Parathyroid adenoma (tissue), 2 donors: ENCODE measurements around the gene TMEM120B.
A peak's percentile ranks its signal among the peaks of the same experiment; 100 is the strongest.
"Not testable (repeated sequence)": the region's sequence is repeated elsewhere in the genome, so short reads cannot be mapped to it uniquely, and the experiment has no call there.

ENCODE experiments used
- H2AFZ ChIP-seq: fragments of 300-600 bp; sonication (generic); one replicate; pipeline ENCODE4 v1.7.0; 2017; ENCODE audit warnings: antibody characterized with exemption, mild to moderate bottlenecking
- H3K27ac ChIP-seq: fragments of 300-600 bp; sonication (generic); one replicate; pipeline ENCODE4 v1.7.0; 2017
- H3K27me3 ChIP-seq: fragments of 300-600 bp; sonication (generic); one replicate; pipeline ENCODE4 v1.7.0; 2017; ENCODE audit warnings: low read length; ENCODE audit not compliant: control insufficient read depth, insufficient read depth
- H3K36me3 ChIP-seq: fragments of 300-600 bp; sonication (generic); one replicate; pipeline ENCODE4 v1.7.0; 2017; ENCODE audit warnings: low read length; ENCODE audit not compliant: control insufficient read depth, insufficient read depth
- H3K4me1 ChIP-seq: fragments of 300-600 bp; sonication (generic); one replicate; pipeline ENCODE4 v1.7.0; 2017; ENCODE audit warnings: control low read depth
- H3K4me2 ChIP-seq: fragments of 300-600 bp; sonication (generic); one replicate; pipeline ENCODE4 v1.7.0; 2017; ENCODE audit warnings: low read length
- H3K4me3 ChIP-seq: fragments of 300-600 bp; sonication (generic); one replicate; pipeline ENCODE4 v1.7.0; 2017; ENCODE audit warnings: low read depth, low read length
- H3K79me2 ChIP-seq: fragments of 300-600 bp; sonication (generic); one replicate; pipeline ENCODE4 v1.7.0; 2017; ENCODE audit warnings: control low read depth
- H3K9ac ChIP-seq: fragments of 300-600 bp; sonication (generic); one replicate; pipeline ENCODE4 v1.7.0; 2017; ENCODE audit warnings: mild to moderate bottlenecking
- H3K9me3 ChIP-seq: fragments of 300-600 bp; sonication (generic); one replicate; pipeline ENCODE4 v1.7.0; 2017; ENCODE audit warnings: low read length; ENCODE audit not compliant: control insufficient read depth
- CTCF ChIP-seq: fragments of 300-600 bp; sonication (generic); IDR thresholded peaks from one replicate; pipeline ENCODE4 v1.7.0; 2017; ENCODE audit warnings: antibody characterized with exemption, mild to moderate bottlenecking
- donor health status: primary hyperparathyroidism.

TMEM120B gene

GRCh38 chr12:121713793-121714192 lies 1.2 kb downstream of the TMEM120B start:
- no peak overlapping the region for H3K9ac ChIP-seq
- peak overlapping the region; percentile 67 for H3K4me3 ChIP-seq

GRCh38 chr12:121715055-121715454 lies 2.5 kb downstream of the TMEM120B start:
- H3K79me2 ChIP-seq, H3K27me3 ChIP-seq, H3K9ac ChIP-seq, H3K4me2 ChIP-seq, H3K36me3 ChIP-seq, H2AFZ ChIP-seq, H3K27ac ChIP-seq, H3K4me3 ChIP-seq, H3K9me3 ChIP-seq: not testable (repeated sequence)
- peaks cover 18% of the 10 kb centered on the region for H3K4me1 ChIP-seq

More at GRCh38 chr12:121713793-121714192, 1.2 kb downstream of the TMEM120B start:
- peak overlapping the region; percentile 89 for H3K4me2 ChIP-seq
- no peaks in the 10 kb centered on the region for H3K9me3 ChIP-seq
- no peak overlapping the region for H2AFZ ChIP-seq
- peaks cover 8% of the 10 kb centered on the region for H3K79me2 ChIP-seq
- peak overlapping the region; percentile 24 for H3K27ac ChIP-seq
- no peaks in the 10 kb centered on the region for H3K36me3 ChIP-seq
- peaks cover 18% of the 10 kb centered on the region for H3K4me1 ChIP-seq
- H3K27me3 ChIP-seq = no peaks in the 10 kb centered on the region
- no peak for TF ChIP-seq CTCF

GRCh38 chr12:121715862-121716435 lies 3.4 kb downstream of the TMEM120B start:
- Histone ChIP-seq H3K4me1 (peaks cover 18% of the 10 kb centered on the region), H3K9ac (no peak overlapping the region), H3K9me3 (no peaks in the 10 kb centered on the region), H3K36me3 (no peaks in the 10 kb centered on the region), H3K27me3 (no peaks in the 10 kb centered on the region), H3K4me2 (no peak overlapping the region), H3K4me3 (no peak overlapping the region), H3K79me2 (peaks cover 10% of the 10 kb centered on the region), H3K27ac (no peak overlapping the region), H2AFZ (no peak overlapping the region)
- TF ChIP-seq CTCF = no peak

GRCh38 chr12:121717041-121717699 lies 4.6 kb downstream of the TMEM120B start:
- no peak for TF ChIP-seq CTCF
- H3K27me3 ChIP-seq = no peaks in the 10 kb centered on the region
- H3K9me3 ChIP-seq = no peaks in the 10 kb centered on the region
- peak overlapping the region; percentile 15 for H3K27ac ChIP-seq
- no peaks in the 10 kb centered on the region for H3K36me3 ChIP-seq
- no peak overlapping the region for H3K4me3 ChIP-seq
- H2AFZ ChIP-seq = peak overlapping the region; percentile 45
- peaks cover 14% of the 10 kb centered on the region for H3K4me1 ChIP-seq
- H3K9ac ChIP-seq = no peak overlapping the region
- peaks cover 9% of the 10 kb centered on the region for H3K79me2 ChIP-seq
- H3K4me2 ChIP-seq = peak overlapping the region; percentile 50

- Histone ChIP-seq H3K27ac (no peak overlapping the region), H3K4me2 (no peak overlapping the region), H3K79me2 (peaks cover 4% of the 10 kb centered on the region), H3K9me3 (no peaks in the 10 kb centered on the region), H2AFZ (no peak overlapping the region), H3K27me3 (no peaks in the 10 kb centered on the region), H3K36me3 (no peaks in the 10 kb centered on the region), H3K4me1 (peaks cover 8% of the 10 kb centered on the region), H3K4me3 (no peak overlapping the region), H3K9ac (no peak overlapping the region)
- no peak for TF ChIP-seq CTCF
These were observed 6.2 kb downstream of the TMEM120B start for GRCh38 chr12:121718653-121719239.
